GM12892 (cell line): ENCODE measurements around the gene TPRX1.

ENCODE experiments used
- POLR2A ChIP-seq: IDR thresholded peaks from 2 replicates; pipeline ENCODE4 v1.6.1; 2011; ENCODE audit warnings: low read depth, low read length, control low read depth
- POLR2AphosphoS5 ChIP-seq: IDR thresholded peaks from 2 replicates; pipeline ENCODE4 v1.6.1; 2011; ENCODE audit warnings: low read depth, low read length, control low read depth

- no peak for TF ChIP-seq POLR2A
- no peak for TF ChIP-seq POLR2AphosphoS5
These were observed 38.1 kb downstream of the TPRX1 start for GRCh38 chr19:47766359-47766620.
